H1 (cell line): ENCODE data around the gene TAF3. TPM values are rescaled to one million over a fixed set of nuclear protein-coding genes. Genes with fewer than 3 reads are reported as not detected.

Source experiments
- ASH2L ChIP-seq: fragments of 200-600, 300-600 bp; sonication (generic); IDR thresholded peaks from one replicate; pipeline ENCODE4 v1.7.1; 2017; ENCODE audit warnings: low read length
- BACH1 ChIP-seq: IDR thresholded peaks from 2 replicates; pipeline ENCODE4 v1.6.1; 2012; ENCODE audit warnings: low read length, improper control_type of control experiment
- BRCA1 ChIP-seq: IDR thresholded peaks from 2 replicates; pipeline ENCODE4 v1.6.1; 2012; ENCODE audit warnings: low read depth, low read length, improper control_type of control experiment
- CBX8 ChIP-seq: fragments of 300-800, 300-1000 bp; sonication (generic); IDR thresholded peaks from 2 replicates; pipeline ENCODE4 v1.7.1; 2016; ENCODE audit warnings: low read depth, low read length, borderline replicate concordance
- CEBPB ChIP-seq: IDR thresholded peaks from 2 replicates; pipeline ENCODE4 v1.6.1; 2012; ENCODE audit warnings: low read depth, low read length
- CHD2 ChIP-seq: IDR thresholded peaks from 2 replicates; pipeline ENCODE4 v1.6.1; 2012; ENCODE audit warnings: low read length, improper control_type of control experiment
- E2F6 ChIP-seq: IDR thresholded peaks from 2 replicates; pipeline ENCODE4 v1.6.1; 2012; ENCODE audit warnings: inconsistent platforms
- JUN ChIP-seq: IDR thresholded peaks from 2 replicates; pipeline ENCODE4 v1.6.1; 2011; ENCODE audit warnings: low read depth, mild to moderate bottlenecking, improper control_type of control experiment, low read length
- MAFK ChIP-seq: IDR thresholded peaks from 2 replicates; pipeline ENCODE4 v1.6.1; 2012; ENCODE audit warnings: low read depth, mild to moderate bottlenecking, improper control_type of control experiment, low read length
- MAX ChIP-seq: IDR thresholded peaks from 2 replicates; pipeline ENCODE4 v1.6.1; 2012; ENCODE audit warnings: inconsistent platforms
- NANOG ChIP-seq: IDR thresholded peaks from 2 replicates; pipeline ENCODE4 v1.6.1; 2011; ENCODE audit warnings: low read length, low read depth, mild to moderate bottlenecking, inconsistent platforms; ENCODE audit not compliant: insufficient read depth, poor library complexity, severe bottlenecking
- PHF8 ChIP-seq: fragments of 200-600 bp; sonication (generic); conservative IDR thresholded peaks from 2 replicates; pipeline ENCODE4 v1.7.1; 2012; ENCODE audit warnings: low read depth, mild to moderate bottlenecking, inconsistent platforms, low read length, moderate library complexity
- POLR2A ChIP-seq, 2 experiments: IDR thresholded peaks; 1 replicate in 1 of 2; 2 replicates in 1 of 2; pipeline ENCODE4 v1.6.1; 2011; ENCODE audit warnings: low read depth in 2 of 2, low read length in 2 of 2, mild to moderate bottlenecking in 2 of 2; ENCODE audit errors: control extremely low read depth in 1 of 2
- POU5F1 ChIP-seq: IDR thresholded peaks from 2 replicates; pipeline ENCODE4 v1.6.1; 2011; ENCODE audit warnings: low read depth, mild to moderate bottlenecking, low read length, moderate library complexity
- RFX5 ChIP-seq: IDR thresholded peaks from 2 replicates; pipeline ENCODE4 v1.6.1; 2011; ENCODE audit warnings: low read depth, low read length, improper control_type of control experiment, borderline replicate concordance
- RNF2 ChIP-seq: fragments of 200-900, 300-1000 bp; sonication (generic); IDR thresholded peaks from 2 replicates; pipeline ENCODE4 v1.7.1; 2016; ENCODE audit warnings: borderline replicate concordance, low read depth, mild to moderate bottlenecking, antibody characterized with exemption, low read length; ENCODE audit not compliant: poor library complexity, severe bottlenecking; ENCODE audit errors: missing control alignments
- SIN3A ChIP-seq, 2 experiments: IDR thresholded peaks in 1 of 2; conservative IDR thresholded peaks in 1 of 2; 2 replicates each; pipeline ENCODE4 v1.6.1; 2011 to 2012; ENCODE audit warnings: low read length in 2 of 2, improper control_type of control experiment in 1 of 2, low read depth in 1 of 2, mild to moderate bottlenecking in 1 of 2
- SP1 ChIP-seq: IDR thresholded peaks from 2 replicates; pipeline ENCODE4 v1.6.1; 2011; ENCODE audit warnings: low read depth, low read length
- SRF ChIP-seq: IDR thresholded peaks from 2 replicates; pipeline ENCODE4 v1.6.1; 2011; ENCODE audit warnings: mild to moderate bottlenecking, low read depth, low read length, moderate library complexity
- SUZ12 ChIP-seq: fragments of 200-600 bp; sonication (generic); IDR thresholded peaks from 2 replicates; pipeline ENCODE4 v1.6.1; 2012; ENCODE audit warnings: mild to moderate bottlenecking, inconsistent platforms, low read length, moderate library complexity, mixed read lengths
- TAF1 ChIP-seq: IDR thresholded peaks from 2 replicates; pipeline ENCODE4 v1.6.1; 2011; ENCODE audit warnings: mild to moderate bottlenecking, low read depth, low read length
- TAF7 ChIP-seq: optimal IDR thresholded peaks from 2 replicates; pipeline ENCODE3; 2011; ENCODE audit warnings: low read depth, mild to moderate bottlenecking, inconsistent platforms, low read length, moderate library complexity, borderline replicate concordance
- YY1 ChIP-seq: IDR thresholded peaks from 2 replicates; pipeline ENCODE4 v1.6.1; 2011; ENCODE audit warnings: low read depth, mild to moderate bottlenecking, low read length
- ZNF274 ChIP-seq: IDR thresholded peaks from 2 replicates; pipeline ENCODE4 v1.7.0; 2012; ENCODE audit warnings: low read length, borderline replicate concordance; ENCODE audit errors: extremely low read depth
- polyA plus RNA-seq, 7 experiments: library from polyadenylated mRNA; depleted of rRNA in 3 of 7; stranded (reverse) in 5 of 7; unstranded in 2 of 7; fragments of >200 nt in 5 of 7; fragments of 200-250 nt in 2 of 7; gene quantifications; 1 replicate in 5 of 7; 2 replicates in 1 of 7; 4 replicates in 1 of 7; pipeline versions ENCODE4 v1.2.1 to v1.2.3, GENCODE V29; 2011 to 2013; ENCODE audit warnings: missing spikeins in 2 of 7, mixed read lengths in 2 of 7
- total RNA-seq: library from RNA; stranded (reverse); fragmentation: NEBNext Ultra II Directional; extraction: Animal tissue kit (Norgen Biotek cat#: 25700); gene quantifications from 2 replicates; pipeline ENCODE4 v1.2.1, GENCODE V29; 2021

Gene TAF3
- total and polyA plus RNA-seq, 2 of the 8 experiments (the other 6 are each of a cell fraction or from before 2014, with no cell fraction given), result 1.5 to 11.2 TPM

DNA sequence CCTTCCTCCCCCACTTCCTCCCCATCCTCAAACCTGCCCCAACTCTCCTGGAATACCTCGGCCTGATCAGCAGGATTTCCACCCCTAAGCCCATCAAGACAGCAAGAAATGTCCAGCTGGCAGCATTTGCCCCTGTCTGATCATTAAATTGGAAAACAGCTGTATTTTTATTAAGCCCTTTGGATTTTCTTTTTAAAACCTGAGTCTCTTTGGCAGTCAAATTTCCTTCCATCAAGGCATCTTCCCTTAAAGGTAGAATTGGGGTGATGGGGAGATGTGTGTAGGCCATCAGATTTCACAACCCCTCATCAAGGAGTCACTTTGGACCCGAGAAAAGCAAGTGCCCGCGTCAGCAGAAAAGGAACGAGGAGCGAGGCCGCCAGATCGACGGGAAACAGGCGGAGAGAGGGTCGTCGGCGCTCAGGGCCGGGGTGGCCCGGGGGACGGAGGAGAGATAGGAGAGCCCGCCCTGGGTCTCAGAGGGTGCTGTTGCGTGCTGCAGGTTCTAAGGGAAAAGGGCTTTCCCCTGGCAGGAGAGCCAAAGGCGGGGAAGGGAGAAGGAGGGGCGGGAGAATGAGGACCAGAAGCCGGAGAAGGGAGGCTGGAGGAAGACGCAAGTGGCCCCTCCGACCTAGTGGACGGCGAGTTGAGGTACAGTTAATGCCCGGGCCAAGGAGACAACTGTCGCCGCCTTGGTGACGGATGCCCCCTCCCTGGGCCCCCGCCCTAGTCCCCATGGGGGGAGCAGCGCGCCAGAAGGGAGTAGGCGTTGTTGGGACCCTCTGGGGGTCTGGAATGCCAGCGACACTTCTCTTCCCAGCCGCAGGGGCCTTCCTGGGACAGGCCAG, 224.6 kb downstream of the TAF3 start (continued):
- TF ChIP-seq BACH1, result no peak
- no peak for TF ChIP-seq ZNF274
- peak; percentile 31; the same call in 1 of the 2 replicates for TF ChIP-seq MAFK
- no peak for TF ChIP-seq SRF
- TF ChIP-seq POLR2A (IDR thresholded peaks at IDR 0.05; ENCODE audit: control extremely low read depth in 1 of 2, low read depth in 2 of 2, low read length in 2 of 2), result no peak
- TF ChIP-seq MAX, result no peak
- TF ChIP-seq RFX5, result no peak
- no peak for TF ChIP-seq CEBPB
- no peak for TF ChIP-seq NANOG
- no peak for TF ChIP-seq JUN
- TF ChIP-seq ASH2L, result no peak
- TF ChIP-seq CBX8, result no peak
- no peak for TF ChIP-seq SIN3A (conservative IDR thresholded peaks at IDR 0.05 in 1 of 2, IDR thresholded peaks at IDR 0.05 in 1 of 2; ENCODE audit: low read depth in 1 of 2, low read length in 2 of 2)
- TF ChIP-seq SUZ12, result peak; percentile 22
- no peak for TF ChIP-seq E2F6
- no peak for TF ChIP-seq TAF1
- TF ChIP-seq BRCA1, result no peak
- TF ChIP-seq RNF2, result peak; percentile 14
- TF ChIP-seq CHD2, result no peak
- TF ChIP-seq SP1, result no peak
- no peak for TF ChIP-seq PHF8
- no peak for TF ChIP-seq POU5F1
- TF ChIP-seq TAF7, result no peak
- no peak for TF ChIP-seq YY1
